ENCODE measurements around the gene PLEKHM3. TPM values are rescaled to one million over a fixed set of nuclear protein-coding genes. Genes with fewer than 3 reads are reported as not detected.

The PLEKHM3 gene
- total RNA-seq, 2 donors from 2014 or later: 14.0 to 15.2 TPM

GRCh38 chr2:207944334-207944733, 81.0 kb downstream of the PLEKHM3 start:
- intact Hi-C loops (cut with DNase I): no loop called here
- Histone ChIP-seq H3K27me3 (no peaks in the 10 kb centered on the region), H3K27ac (no peak overlapping the region), H3K4me3 (no peak overlapping the region), H3K9me3 (no peaks in the 10 kb centered on the region), H3K4me1 (no peaks in the 10 kb centered on the region), H3K36me3 (replicated peaks in 1 of 2; ENCODE audit: insufficient read depth in 1 of 2, low read depth in 2 of 2) (no peaks in the 10 kb centered on the region)
- ATAC-seq: no peak
- whole genome bisulfite sequencing, 2 donors: 86 to 87% methylated on average over 6 of the region's 6 CpGs
- no peak for TF ChIP-seq CTCF (IDR thresholded peaks at IDR 0.05)
- no peak for TF ChIP-seq POLR2A (IDR thresholded peaks at IDR 0.05)
- no peak for DNase-seq

GRCh38 chr2:207939342-207940108, 85.8 kb downstream of the PLEKHM3 start:
- DNase-seq (no peak), ATAC-seq (no peak)
- no peak overlapping the region for H3K4me3 ChIP-seq
- H3K27ac ChIP-seq: no peak overlapping the region
- 80 to 84% methylated on average over 8 of the region's 8 CpGs for WGBS, 2 donors
- intact Hi-C loops (cut with DNase I): no loop called here
- no peaks in the 10 kb centered on the region for H3K36me3 ChIP-seq (replicated peaks in 1 of 2; ENCODE audit: insufficient read depth in 1 of 2, low read depth in 2 of 2)
- no peak for TF ChIP-seq POLR2A (IDR thresholded peaks at IDR 0.05)
- TF ChIP-seq CTCF (IDR thresholded peaks at IDR 0.05): no peak
- H3K9me3 ChIP-seq: no peaks in the 10 kb centered on the region
- H3K27me3 ChIP-seq: no peaks in the 10 kb centered on the region
- H3K4me1 ChIP-seq: no peaks in the 10 kb centered on the region

- no peaks in the 10 kb centered on the region for H3K36me3 ChIP-seq (replicated peaks in 1 of 2; ENCODE audit: insufficient read depth in 1 of 2, low read depth in 2 of 2)
- H3K9me3 ChIP-seq: no peaks in the 10 kb centered on the region
- ATAC-seq (no peak), DNase-seq (no peak)
- no peak overlapping the region for H3K27ac ChIP-seq
- H3K4me1 ChIP-seq: no peaks in the 10 kb centered on the region
- intact Hi-C loops (cut with DNase I): no loop called here
- no peak overlapping the region for H3K4me3 ChIP-seq
- TF ChIP-seq POLR2A (IDR thresholded peaks at IDR 0.05) (no peak), CTCF (IDR thresholded peaks at IDR 0.05) (no peak)
- 94 to 95% methylated on average over 4 of the region's 4 CpGs for WGBS, 2 donors
- no peaks in the 10 kb centered on the region for H3K27me3 ChIP-seq
Measured at GRCh38 chr2:207938886-207939285, 86.4 kb downstream of the PLEKHM3 start.

GRCh38 chr2:207938415-207938814, 86.9 kb downstream of the PLEKHM3 start:
- Histone ChIP-seq H3K27ac (no peak overlapping the region), H3K4me3 (no peak overlapping the region), H3K36me3 (replicated peaks in 1 of 2; ENCODE audit: insufficient read depth in 1 of 2, low read depth in 2 of 2) (no peaks in the 10 kb centered on the region), H3K27me3 (no peaks in the 10 kb centered on the region), H3K4me1 (no peaks in the 10 kb centered on the region), H3K9me3 (no peaks in the 10 kb centered on the region)
- WGBS, 2 donors: 85 to 91% methylated on average over 4 of the region's 4 CpGs
- ATAC-seq (no peak), DNase-seq (no peak)
- no peak for TF ChIP-seq CTCF (IDR thresholded peaks at IDR 0.05)
- no peak for TF ChIP-seq POLR2A (IDR thresholded peaks at IDR 0.05)
- intact Hi-C loops (cut with DNase I): no loop called here

- no peaks in the 10 kb centered on the region for H3K27me3 ChIP-seq
- no peak overlapping the region for H3K27ac ChIP-seq
- H3K36me3 ChIP-seq (replicated peaks in 1 of 2; ENCODE audit: insufficient read depth in 1 of 2, low read depth in 2 of 2): no peaks in the 10 kb centered on the region
- no peak overlapping the region for H3K4me3 ChIP-seq
- 86 to 92% methylated on average over 2 of the region's 2 CpGs for WGBS, 2 donors
- DNase-seq (no peak), ATAC-seq (no peak)
- no peaks in the 10 kb centered on the region for H3K4me1 ChIP-seq
- intact Hi-C loops (cut with DNase I): no loop called here
- no peaks in the 10 kb centered on the region for H3K9me3 ChIP-seq
- no peak for TF ChIP-seq CTCF (IDR thresholded peaks at IDR 0.05)
- TF ChIP-seq POLR2A (IDR thresholded peaks at IDR 0.05): no peak
Measured at GRCh38 chr2:207937823-207938222, 87.5 kb downstream of the PLEKHM3 start.
